NT2/D1 (cell line): Measurements from ENCODE around the gene PCNA.

Experiments
- SUZ12 ChIP-seq: IDR thresholded peaks from 2 replicates; pipeline ENCODE4 v1.6.1; 2011; ENCODE audit not compliant: insufficient read length, insufficient read depth; ENCODE audit errors: extremely low read depth
- YY1 ChIP-seq: IDR thresholded peaks from 2 replicates; pipeline ENCODE4 v1.6.1; 2011; ENCODE audit not compliant: insufficient read length, insufficient read depth
- ZNF274 ChIP-seq: IDR thresholded peaks from 2 replicates; pipeline ENCODE4 v1.6.1; 2011; ENCODE audit warnings: mild to moderate bottlenecking, low read depth, low read length

- TF ChIP-seq SUZ12 (no peak), ZNF274 (no peak), YY1 (no peak)
Measured at GRCh38 chr20:5119435-5120184, at the start of gene PCNA.
